ENCODE data around the gene ABCC5.

- TF ChIP-seq CTCF (IDR thresholded peaks at IDR 0.05; ENCODE audit: low read depth, low read length) = no peak
- no peak for TF ChIP-seq POLR2A (IDR thresholded peaks at IDR 0.05; ENCODE audit: extremely low read depth, insufficient read length)
Measured at GRCh38 chr3:183896610-183897009, 121.1 kb downstream of the ABCC5 start.

All from NB4 (cell line).